ENCODE results near the gene CDH4.

- TF ChIP-seq, protein P1, sequence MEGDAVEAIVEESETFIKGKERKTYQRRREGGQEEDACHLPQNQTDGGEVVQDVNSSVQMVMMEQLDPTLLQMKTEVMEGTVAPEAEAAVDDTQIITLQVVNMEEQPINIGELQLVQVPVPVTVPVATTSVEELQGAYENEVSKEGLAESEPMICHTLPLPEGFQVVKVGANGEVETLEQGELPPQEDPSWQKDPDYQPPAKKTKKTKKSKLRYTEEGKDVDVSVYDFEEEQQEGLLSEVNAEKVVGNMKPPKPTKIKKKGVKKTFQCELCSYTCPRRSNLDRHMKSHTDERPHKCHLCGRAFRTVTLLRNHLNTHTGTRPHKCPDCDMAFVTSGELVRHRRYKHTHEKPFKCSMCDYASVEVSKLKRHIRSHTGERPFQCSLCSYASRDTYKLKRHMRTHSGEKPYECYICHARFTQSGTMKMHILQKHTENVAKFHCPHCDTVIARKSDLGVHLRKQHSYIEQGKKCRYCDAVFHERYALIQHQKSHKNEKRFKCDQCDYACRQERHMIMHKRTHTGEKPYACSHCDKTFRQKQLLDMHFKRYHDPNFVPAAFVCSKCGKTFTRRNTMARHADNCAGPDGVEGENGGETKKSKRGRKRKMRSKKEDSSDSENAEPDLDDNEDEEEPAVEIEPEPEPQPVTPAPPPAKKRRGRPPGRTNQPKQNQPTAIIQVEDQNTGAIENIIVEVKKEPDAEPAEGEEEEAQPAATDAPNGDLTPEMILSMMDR (IDR thresholded peaks at IDR 0.05; ENCODE audit: insufficient read depth, low read length) = no peak
- no peak for TF ChIP-seq GABPA (IDR thresholded peaks at IDR 0.05; ENCODE audit: low read depth)
- TF ChIP-seq, protein P2, sequence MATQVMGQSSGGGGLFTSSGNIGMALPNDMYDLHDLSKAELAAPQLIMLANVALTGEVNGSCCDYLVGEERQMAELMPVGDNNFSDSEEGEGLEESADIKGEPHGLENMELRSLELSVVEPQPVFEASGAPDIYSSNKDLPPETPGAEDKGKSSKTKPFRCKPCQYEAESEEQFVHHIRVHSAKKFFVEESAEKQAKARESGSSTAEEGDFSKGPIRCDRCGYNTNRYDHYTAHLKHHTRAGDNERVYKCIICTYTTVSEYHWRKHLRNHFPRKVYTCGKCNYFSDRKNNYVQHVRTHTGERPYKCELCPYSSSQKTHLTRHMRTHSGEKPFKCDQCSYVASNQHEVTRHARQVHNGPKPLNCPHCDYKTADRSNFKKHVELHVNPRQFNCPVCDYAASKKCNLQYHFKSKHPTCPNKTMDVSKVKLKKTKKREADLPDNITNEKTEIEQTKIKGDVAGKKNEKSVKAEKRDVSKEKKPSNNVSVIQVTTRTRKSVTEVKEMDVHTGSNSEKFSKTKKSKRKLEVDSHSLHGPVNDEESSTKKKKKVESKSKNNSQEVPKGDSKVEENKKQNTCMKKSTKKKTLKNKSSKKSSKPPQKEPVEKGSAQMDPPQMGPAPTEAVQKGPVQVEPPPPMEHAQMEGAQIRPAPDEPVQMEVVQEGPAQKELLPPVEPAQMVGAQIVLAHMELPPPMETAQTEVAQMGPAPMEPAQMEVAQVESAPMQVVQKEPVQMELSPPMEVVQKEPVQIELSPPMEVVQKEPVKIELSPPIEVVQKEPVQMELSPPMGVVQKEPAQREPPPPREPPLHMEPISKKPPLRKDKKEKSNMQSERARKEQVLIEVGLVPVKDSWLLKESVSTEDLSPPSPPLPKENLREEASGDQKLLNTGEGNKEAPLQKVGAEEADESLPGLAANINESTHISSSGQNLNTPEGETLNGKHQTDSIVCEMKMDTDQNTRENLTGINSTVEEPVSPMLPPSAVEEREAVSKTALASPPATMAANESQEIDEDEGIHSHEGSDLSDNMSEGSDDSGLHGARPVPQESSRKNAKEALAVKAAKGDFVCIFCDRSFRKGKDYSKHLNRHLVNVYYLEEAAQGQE (IDR thresholded peaks at IDR 0.05; ENCODE audit: insufficient replicate concordance, low read depth) = no peak
Observed at GRCh38 chr20:61437280-61438206, 185.5 kb downstream of the CDH4 start.
